GM23338 (cell line): ENCODE data around the gene RORB.

ENCODE experiments used
- CREB1 ChIP-seq: fragments of 250-450 bp; sonication (Bioruptor Pico); IDR thresholded peaks from 2 replicates; pipeline ENCODE4 v1.5.0; 2020; ENCODE audit warnings: low read depth, mild to moderate bottlenecking, moderate library complexity
- EZH2 ChIP-seq: fragments of 200-600 bp; sonication (generic); IDR thresholded peaks from one replicate; pipeline ENCODE4 v1.8.0; 2017; ENCODE audit warnings: antibody characterized with exemption, mild to moderate bottlenecking, low read depth; ENCODE audit not compliant: unreplicated experiment
- EZH2phosphoT487 ChIP-seq: fragments of 200-600 bp; sonication (generic); IDR thresholded peaks from one replicate; pipeline ENCODE4 v1.8.1; 2018; ENCODE audit warnings: antibody characterized with exemption; ENCODE audit not compliant: unreplicated experiment
- JUNB ChIP-seq: IDR thresholded peaks from one replicate; pipeline ENCODE4 v1.6.1; 2016; ENCODE audit warnings: antibody characterized with exemption; ENCODE audit not compliant: unreplicated experiment
- NANOG ChIP-seq: IDR thresholded peaks from 2 replicates; pipeline ENCODE4 v1.6.1; 2016; ENCODE audit warnings: antibody characterized with exemption, borderline replicate concordance
- POLR2AphosphoS5 ChIP-seq: IDR thresholded peaks from 2 replicates; pipeline ENCODE4 v1.6.1; 2016; ENCODE audit warnings: antibody characterized with exemption, low read depth
- STAT1 ChIP-seq: IDR thresholded peaks from one replicate; pipeline ENCODE4 v1.6.1; 2016; ENCODE audit warnings: antibody characterized with exemption; ENCODE audit not compliant: unreplicated experiment
- ZNF114 ChIP-seq: fragments of 250-450 bp; sonication (Bioruptor Pico); IDR thresholded peaks from 2 replicates; pipeline ENCODE4 v1.5.0; 2020; ENCODE audit warnings: mild to moderate bottlenecking, moderate library complexity
- ZNF331 ChIP-seq: fragments of 250-450 bp; sonication (Bioruptor Pico); IDR thresholded peaks from 2 replicates; pipeline ENCODE4 v1.5.0; 2020; ENCODE audit warnings: low read depth, mild to moderate bottlenecking, moderate library complexity
- TF ChIP-seq, protein P1 (sequence below), 2 experiments: fragments of 200-600 bp in 1 of 2; sonication (generic) in 1 of 2; conservative IDR thresholded peaks; 2 replicates each; pipeline versions ENCODE4 v1.5.1 to v1.6.1; 2016 to 2017; ENCODE audit warnings: antibody characterized with exemption in 2 of 2, low read depth in 2 of 2, mild to moderate bottlenecking in 2 of 2, moderate library complexity in 1 of 2
- TF ChIP-seq, protein P2 (sequence below): IDR thresholded peaks from one replicate; pipeline ENCODE4 v1.6.1; 2018; ENCODE audit warnings: antibody characterized with exemption; ENCODE audit not compliant: unreplicated experiment
- TF ChIP-seq, protein P3 (sequence below): IDR thresholded peaks from 2 replicates; pipeline ENCODE4 v1.6.1; 2016; ENCODE audit warnings: antibody characterized with exemption

DNA sequence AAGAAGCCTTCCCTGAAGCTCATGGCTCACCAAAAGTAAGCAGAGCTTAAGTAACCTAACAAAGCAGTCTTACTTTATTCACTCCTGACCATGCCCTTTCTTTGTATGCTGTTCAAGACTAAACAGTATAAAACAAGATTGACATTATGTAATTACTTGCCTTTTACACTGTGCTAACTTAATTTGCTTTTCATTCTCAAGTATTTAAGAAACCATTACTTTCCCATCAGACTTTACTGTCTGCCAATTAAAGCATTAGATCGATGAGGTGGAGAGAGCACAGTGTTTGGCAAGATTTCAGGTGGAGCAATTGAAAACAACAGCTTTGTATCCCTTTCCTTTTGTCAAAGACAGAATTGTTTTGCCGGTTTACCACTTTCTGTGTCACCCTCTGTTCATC is 98.2 kb downstream of the RORB start:
- TF ChIP-seq, protein P1, sequence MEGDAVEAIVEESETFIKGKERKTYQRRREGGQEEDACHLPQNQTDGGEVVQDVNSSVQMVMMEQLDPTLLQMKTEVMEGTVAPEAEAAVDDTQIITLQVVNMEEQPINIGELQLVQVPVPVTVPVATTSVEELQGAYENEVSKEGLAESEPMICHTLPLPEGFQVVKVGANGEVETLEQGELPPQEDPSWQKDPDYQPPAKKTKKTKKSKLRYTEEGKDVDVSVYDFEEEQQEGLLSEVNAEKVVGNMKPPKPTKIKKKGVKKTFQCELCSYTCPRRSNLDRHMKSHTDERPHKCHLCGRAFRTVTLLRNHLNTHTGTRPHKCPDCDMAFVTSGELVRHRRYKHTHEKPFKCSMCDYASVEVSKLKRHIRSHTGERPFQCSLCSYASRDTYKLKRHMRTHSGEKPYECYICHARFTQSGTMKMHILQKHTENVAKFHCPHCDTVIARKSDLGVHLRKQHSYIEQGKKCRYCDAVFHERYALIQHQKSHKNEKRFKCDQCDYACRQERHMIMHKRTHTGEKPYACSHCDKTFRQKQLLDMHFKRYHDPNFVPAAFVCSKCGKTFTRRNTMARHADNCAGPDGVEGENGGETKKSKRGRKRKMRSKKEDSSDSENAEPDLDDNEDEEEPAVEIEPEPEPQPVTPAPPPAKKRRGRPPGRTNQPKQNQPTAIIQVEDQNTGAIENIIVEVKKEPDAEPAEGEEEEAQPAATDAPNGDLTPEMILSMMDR (conservative IDR thresholded peaks at IDR 0.05; ENCODE audit: low read depth in 2 of 2) = no peak
- TF ChIP-seq EZH2 (no peak), POLR2AphosphoS5 (no peak), EZH2phosphoT487 (no peak), JUNB (no peak), ZNF114 (CRISPR knock-in tag) (no peak), CREB1 (CRISPR knock-in tag) (no peak), NANOG (no peak), STAT1 (no peak), ZNF331 (no peak)
- TF ChIP-seq, protein P2, sequence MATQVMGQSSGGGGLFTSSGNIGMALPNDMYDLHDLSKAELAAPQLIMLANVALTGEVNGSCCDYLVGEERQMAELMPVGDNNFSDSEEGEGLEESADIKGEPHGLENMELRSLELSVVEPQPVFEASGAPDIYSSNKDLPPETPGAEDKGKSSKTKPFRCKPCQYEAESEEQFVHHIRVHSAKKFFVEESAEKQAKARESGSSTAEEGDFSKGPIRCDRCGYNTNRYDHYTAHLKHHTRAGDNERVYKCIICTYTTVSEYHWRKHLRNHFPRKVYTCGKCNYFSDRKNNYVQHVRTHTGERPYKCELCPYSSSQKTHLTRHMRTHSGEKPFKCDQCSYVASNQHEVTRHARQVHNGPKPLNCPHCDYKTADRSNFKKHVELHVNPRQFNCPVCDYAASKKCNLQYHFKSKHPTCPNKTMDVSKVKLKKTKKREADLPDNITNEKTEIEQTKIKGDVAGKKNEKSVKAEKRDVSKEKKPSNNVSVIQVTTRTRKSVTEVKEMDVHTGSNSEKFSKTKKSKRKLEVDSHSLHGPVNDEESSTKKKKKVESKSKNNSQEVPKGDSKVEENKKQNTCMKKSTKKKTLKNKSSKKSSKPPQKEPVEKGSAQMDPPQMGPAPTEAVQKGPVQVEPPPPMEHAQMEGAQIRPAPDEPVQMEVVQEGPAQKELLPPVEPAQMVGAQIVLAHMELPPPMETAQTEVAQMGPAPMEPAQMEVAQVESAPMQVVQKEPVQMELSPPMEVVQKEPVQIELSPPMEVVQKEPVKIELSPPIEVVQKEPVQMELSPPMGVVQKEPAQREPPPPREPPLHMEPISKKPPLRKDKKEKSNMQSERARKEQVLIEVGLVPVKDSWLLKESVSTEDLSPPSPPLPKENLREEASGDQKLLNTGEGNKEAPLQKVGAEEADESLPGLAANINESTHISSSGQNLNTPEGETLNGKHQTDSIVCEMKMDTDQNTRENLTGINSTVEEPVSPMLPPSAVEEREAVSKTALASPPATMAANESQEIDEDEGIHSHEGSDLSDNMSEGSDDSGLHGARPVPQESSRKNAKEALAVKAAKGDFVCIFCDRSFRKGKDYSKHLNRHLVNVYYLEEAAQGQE = no peak
- TF ChIP-seq, protein P3, sequence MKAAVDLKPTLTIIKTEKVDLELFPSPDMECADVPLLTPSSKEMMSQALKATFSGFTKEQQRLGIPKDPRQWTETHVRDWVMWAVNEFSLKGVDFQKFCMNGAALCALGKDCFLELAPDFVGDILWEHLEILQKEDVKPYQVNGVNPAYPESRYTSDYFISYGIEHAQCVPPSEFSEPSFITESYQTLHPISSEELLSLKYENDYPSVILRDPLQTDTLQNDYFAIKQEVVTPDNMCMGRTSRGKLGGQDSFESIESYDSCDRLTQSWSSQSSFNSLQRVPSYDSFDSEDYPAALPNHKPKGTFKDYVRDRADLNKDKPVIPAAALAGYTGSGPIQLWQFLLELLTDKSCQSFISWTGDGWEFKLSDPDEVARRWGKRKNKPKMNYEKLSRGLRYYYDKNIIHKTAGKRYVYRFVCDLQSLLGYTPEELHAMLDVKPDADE = no peak
